WTC11 (cell line): ENCODE data around the gene CST9. TPM values are rescaled to one million over a fixed set of nuclear protein-coding genes. Genes with fewer than 3 reads are reported as not detected.

Experiments
- ATAC-seq: fragments of 200-7000 bp; cut with Tn5 transposase; 2 replicates; pipeline ENCODE4 v1.10.0; 2021; ENCODE audit warnings: mild to moderate bottlenecking, moderate library complexity
- CTCF ChIA-PET: fragments of 300-600 bp; sonication (Branson Sonifier 250); formaldehyde crosslinking; loops from one replicate; lab custom pipeline; 2021; ENCODE audit warnings: antibody characterized with exemption; lab: Charles Lee
- POLR2A ChIA-PET: fragments of 350-600 bp; sonication (Branson Sonifier 250); formaldehyde crosslinking; loops from one replicate; lab custom pipeline; 2021; ENCODE audit warnings: antibody characterized with exemption; lab: Charles Lee
- DNase-seq: peaks from one replicate; pipeline ENCODE4 v3.0.0; 2021; ENCODE audit warnings: low spot score
- H3K27ac Mint-ChIP-seq: 2 replicates; pipeline ENCODE4 v1.8.0; 2021; ENCODE audit warnings: mixed read lengths
- H3K27me3 Mint-ChIP-seq: 2 replicates; pipeline ENCODE4 v1.8.0; 2021; ENCODE audit warnings: low read depth, mild to moderate bottlenecking, moderate library complexity, mixed read lengths
- H3K36me3 Mint-ChIP-seq: 2 replicates; pipeline ENCODE4 v1.8.0; 2021; ENCODE audit warnings: mixed read lengths
- H3K4me1 Mint-ChIP-seq: 2 replicates; pipeline ENCODE4 v1.8.0; 2022; ENCODE audit warnings: mixed read lengths
- H3K4me3 Mint-ChIP-seq: 2 replicates; pipeline ENCODE4 v1.8.0; 2021; ENCODE audit warnings: mild to moderate bottlenecking, moderate library complexity, mixed read lengths
- H3K9me3 Mint-ChIP-seq: 2 replicates; pipeline ENCODE4 v1.8.0; 2021; ENCODE audit warnings: mixed read lengths
- AR ChIP-seq: fragments of 250-450 bp; sonication (Bioruptor Pico); IDR thresholded peaks from 2 replicates; pipeline ENCODE4 v1.9.0; 2021; ENCODE audit warnings: mild to moderate bottlenecking
- ARID4B ChIP-seq: sonication (generic); formaldehyde crosslinking; IDR thresholded peaks from 2 replicates; pipeline ENCODE4 v1.8.0; 2023; ENCODE audit warnings: missing genetic modification reagents, mild to moderate bottlenecking, borderline replicate concordance
- ATF2 ChIP-seq: sonication (generic); formaldehyde crosslinking; IDR thresholded peaks from 2 replicates; pipeline ENCODE4 v1.8.1; 2022; ENCODE audit warnings: low read depth, missing genetic modification reagents, borderline replicate concordance
- CREM ChIP-seq: sonication (generic); formaldehyde crosslinking; IDR thresholded peaks from 2 replicates; pipeline ENCODE4 v1.8.1; 2022; ENCODE audit warnings: mild to moderate bottlenecking, missing genetic modification reagents, moderate library complexity
- ESRRA ChIP-seq: sonication (generic); formaldehyde crosslinking; IDR thresholded peaks from 2 replicates; pipeline ENCODE4 v1.8.1; 2022; ENCODE audit warnings: mild to moderate bottlenecking, missing genetic modification reagents, borderline replicate concordance
- FOXJ3 ChIP-seq: sonication (generic); formaldehyde crosslinking; IDR thresholded peaks from 2 replicates; pipeline ENCODE4 v1.9.0; 2021; ENCODE audit warnings: missing genetic modification reagents, mild to moderate bottlenecking, borderline replicate concordance
- FOXK1 ChIP-seq: sonication (generic); formaldehyde crosslinking; IDR thresholded peaks from 2 replicates; pipeline ENCODE4 v1.8.0; 2022; ENCODE audit warnings: mild to moderate bottlenecking, moderate library complexity, missing genetic modification reagents
- HMGA2 ChIP-seq: fragments of 250-450 bp; sonication (Bioruptor Pico); IDR thresholded peaks from 2 replicates; pipeline ENCODE4 v1.4.0; 2021; ENCODE audit warnings: mild to moderate bottlenecking, moderate library complexity
- KAT7 ChIP-seq: sonication (generic); formaldehyde crosslinking; IDR thresholded peaks from 2 replicates; pipeline ENCODE4 v1.8.1; 2023; ENCODE audit warnings: missing genetic modification reagents, mild to moderate bottlenecking, borderline replicate concordance
- RELA ChIP-seq: sonication (generic); formaldehyde crosslinking; IDR thresholded peaks from 2 replicates; pipeline ENCODE4 v1.8.1; 2022; ENCODE audit warnings: missing genetic modification reagents, mild to moderate bottlenecking, borderline replicate concordance
- RORB ChIP-seq: fragments of 250-450 bp; sonication (Bioruptor Pico); IDR thresholded peaks from 2 replicates; pipeline ENCODE4 v1.9.0; 2021; ENCODE audit warnings: mild to moderate bottlenecking
- SOX15 ChIP-seq: fragments of 250-450 bp; sonication (Bioruptor Pico); IDR thresholded peaks from 2 replicates; pipeline ENCODE4 v1.9.0; 2021; ENCODE audit warnings: mild to moderate bottlenecking
- TCF7 ChIP-seq: sonication (generic); formaldehyde crosslinking; IDR thresholded peaks from 2 replicates; pipeline ENCODE4 v1.8.0; 2022; ENCODE audit warnings: mild to moderate bottlenecking, low read depth, missing genetic modification reagents, moderate library complexity
- ZBTB21 ChIP-seq: sonication (generic); formaldehyde crosslinking; IDR thresholded peaks from 2 replicates; pipeline ENCODE4 v1.8.1; 2023; ENCODE audit warnings: mild to moderate bottlenecking, missing genetic modification reagents, borderline replicate concordance
- ZNF138 ChIP-seq: sonication (generic); formaldehyde crosslinking; conservative IDR thresholded peaks from 2 replicates; pipeline ENCODE4 v1.8.1; 2022; ENCODE audit warnings: mild to moderate bottlenecking, moderate library complexity, missing genetic modification reagents
- ZNF232 ChIP-seq: sonication (generic); formaldehyde crosslinking; IDR thresholded peaks from 2 replicates; pipeline ENCODE4 v1.8.0; 2022; ENCODE audit warnings: mild to moderate bottlenecking, missing genetic modification reagents
- ZNF263 ChIP-seq: sonication (generic); formaldehyde crosslinking; IDR thresholded peaks from 2 replicates; pipeline ENCODE4 v1.8.1; 2022; ENCODE audit warnings: low read depth, mild to moderate bottlenecking, moderate library complexity, missing genetic modification reagents
- ZNF512 ChIP-seq: sonication (generic); formaldehyde crosslinking; IDR thresholded peaks from 2 replicates; pipeline ENCODE4 v1.8.1; 2022; ENCODE audit warnings: missing genetic modification reagents, borderline replicate concordance
- ZNF671 ChIP-seq: fragments of 250-450 bp; sonication (Bioruptor Pico); IDR thresholded peaks from 2 replicates; pipeline ENCODE4 v1.8.0; 2021; ENCODE audit warnings: mild to moderate bottlenecking
- total RNA-seq: library from RNA; stranded (reverse); gene quantifications from 3 replicates; pipeline ENCODE4 v1.2.3, GENCODE V29; 2021
- TF ChIP-seq, protein P1 (sequence below): fragments of 200-600 bp; IDR thresholded peaks from 2 replicates; pipeline ENCODE4 v1.8.0; 2022; ENCODE audit warnings: antibody characterized with exemption

The CST9 gene
- total RNA-seq, 1 experiment from 2014 or later, result not detected

- ChIA-PET CTCF (no interaction called here), POLR2A (no interaction called here)
- H3K9me3 Mint-ChIP-seq, result no peaks in the 10 kb centered on the region; the same call in 1 of the 2 replicates
- no peak for DNase-seq
- H3K4me1 Mint-ChIP-seq, result peaks cover 33% of the 10 kb centered on the region
- no peak overlapping the region for H3K4me3 Mint-ChIP-seq
- H3K36me3 Mint-ChIP-seq, result no peaks in the 10 kb centered on the region
- peaks cover 2% of the 10 kb centered on the region; the same call in 1 of the 2 replicates for H3K27me3 Mint-ChIP-seq
- H3K27ac Mint-ChIP-seq, result no peak overlapping the region
- ATAC-seq, result no peak
- TF ChIP-seq ATF2 (CRISPR knock-in tag), result no peak
- TF ChIP-seq TCF7 (CRISPR knock-in tag), result no peak
- TF ChIP-seq ZNF232 (CRISPR knock-in tag), result no peak
- no peak for TF ChIP-seq CREM (CRISPR knock-in tag)
- TF ChIP-seq, protein P1, sequence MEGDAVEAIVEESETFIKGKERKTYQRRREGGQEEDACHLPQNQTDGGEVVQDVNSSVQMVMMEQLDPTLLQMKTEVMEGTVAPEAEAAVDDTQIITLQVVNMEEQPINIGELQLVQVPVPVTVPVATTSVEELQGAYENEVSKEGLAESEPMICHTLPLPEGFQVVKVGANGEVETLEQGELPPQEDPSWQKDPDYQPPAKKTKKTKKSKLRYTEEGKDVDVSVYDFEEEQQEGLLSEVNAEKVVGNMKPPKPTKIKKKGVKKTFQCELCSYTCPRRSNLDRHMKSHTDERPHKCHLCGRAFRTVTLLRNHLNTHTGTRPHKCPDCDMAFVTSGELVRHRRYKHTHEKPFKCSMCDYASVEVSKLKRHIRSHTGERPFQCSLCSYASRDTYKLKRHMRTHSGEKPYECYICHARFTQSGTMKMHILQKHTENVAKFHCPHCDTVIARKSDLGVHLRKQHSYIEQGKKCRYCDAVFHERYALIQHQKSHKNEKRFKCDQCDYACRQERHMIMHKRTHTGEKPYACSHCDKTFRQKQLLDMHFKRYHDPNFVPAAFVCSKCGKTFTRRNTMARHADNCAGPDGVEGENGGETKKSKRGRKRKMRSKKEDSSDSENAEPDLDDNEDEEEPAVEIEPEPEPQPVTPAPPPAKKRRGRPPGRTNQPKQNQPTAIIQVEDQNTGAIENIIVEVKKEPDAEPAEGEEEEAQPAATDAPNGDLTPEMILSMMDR, result no peak
- TF ChIP-seq ZNF671 (CRISPR knock-in tag), result no peak
- TF ChIP-seq FOXK1, result no peak
- no peak for TF ChIP-seq SOX15 (CRISPR knock-in tag)
- no peak for TF ChIP-seq ARID4B (CRISPR knock-in tag)
- no peak for TF ChIP-seq KAT7 (CRISPR knock-in tag)
Observed at GRCh38 chr20:23627501-23627900, 21.8 kb upstream of the CST9 start.

- TF ChIP-seq ZNF263 (CRISPR knock-in tag) (no peak), AR (CRISPR knock-in tag) (no peak), FOXJ3 (CRISPR knock-in tag) (no peak), ZBTB21 (CRISPR knock-in tag) (no peak), ZNF512 (CRISPR knock-in tag) (no peak), HMGA2 (CRISPR knock-in tag) (no peak), SOX15 (CRISPR knock-in tag) (no peak), ESRRA (no peak), RORB (no peak), ZNF138 (CRISPR knock-in tag) (no peak), RELA (CRISPR knock-in tag) (no peak)
- ATAC-seq (peak; percentile 65), DNase-seq (no peak)
- Mint-ChIP-seq H3K36me3 (no peaks in the 10 kb centered on the region), H3K27ac (no peak overlapping the region), H3K9me3 (no peaks in the 10 kb centered on the region; the same call in 1 of the 2 replicates), H3K4me1 (peaks cover 36% of the 10 kb centered on the region), H3K4me3 (no peak overlapping the region), H3K27me3 (peaks cover 2% of the 10 kb centered on the region; the same call in 1 of the 2 replicates)
- POLR2A ChIA-PET, result no interaction called here
- CTCF ChIA-PET, result interaction anchor here (1.2 kb wide), 1 partner anchor 184 kb away, joined by 4 read pairs; no protein-coding TSS in a partner anchor
Observed at GRCh38 chr20:23626040-23626620, 20.4 kb upstream of the CST9 start.
